Aorta (tissue), 5 donors: ENCODE data around the gene NOL4L. TPM values are rescaled to one million over a fixed set of nuclear protein-coding genes. Genes with fewer than 3 reads are reported as not detected.

Experiments
- ATAC-seq: fragments of 200-7000 bp; cut with Tn5 transposase; one replicate; pipeline ENCODE4 v1.9.1; 2022; ENCODE audit warnings: moderate library complexity; ENCODE audit not compliant: low FRiP score
- DNase-seq, 2 donors: peaks; one replicate each; pipeline ENCODE4 v3.0.0-alpha.2; 2020
- H3K27ac ChIP-seq, 2 donors: one replicate each; pipeline ENCODE4 v1.5.1; 2013; ENCODE audit warnings: low read length in 2 of 2, mild to moderate bottlenecking in 2 of 2, moderate library complexity in 2 of 2, control low read depth in 1 of 2, inconsistent platforms in 1 of 2, low read depth in 1 of 2
- H3K27me3 ChIP-seq, 2 donors: one replicate each; pipeline ENCODE4 v1.6.1; 2013; ENCODE audit warnings: control low read depth in 1 of 2, low read length in 1 of 2, mild to moderate bottlenecking in 1 of 2, moderate library complexity in 1 of 2; ENCODE audit not compliant: insufficient read depth in 2 of 2, control insufficient read depth in 1 of 2
- H3K36me3 ChIP-seq, 2 donors: one replicate each; pipeline ENCODE4 v1.6.1; 2013; ENCODE audit warnings: control low read depth in 1 of 2, low read length in 1 of 2, mild to moderate bottlenecking in 1 of 2; ENCODE audit not compliant: insufficient read depth in 2 of 2, control insufficient read depth in 1 of 2
- H3K4me1 ChIP-seq, 2 donors: one replicate each; pipeline ENCODE4 v1.6.1; 2013; ENCODE audit warnings: low read length in 2 of 2, control low read depth in 1 of 2, mild to moderate bottlenecking in 1 of 2, moderate library complexity in 1 of 2; ENCODE audit not compliant: insufficient read depth in 2 of 2, control insufficient read depth in 1 of 2
- H3K4me3 ChIP-seq, 2 donors: one replicate each; pipeline ENCODE4 v1.5.1; 2013; ENCODE audit warnings: low read length in 2 of 2, control low read depth in 1 of 2, mild to moderate bottlenecking in 1 of 2
- H3K9me3 ChIP-seq: one replicate; pipeline ENCODE4 v1.6.1; 2013; ENCODE audit warnings: mild to moderate bottlenecking, low read length; ENCODE audit not compliant: control insufficient read depth
- WGBS, 2 donors: extraction: QIAGEN DNeasy Blood & Tissue Kit; methylation state at CpG; one replicate each; pipeline ENCODE4 v1.1.7; 2013; 5-methylcytosine and 5-hydroxymethylcytosine counted together
- intact Hi-C, 2 donors: fragments of 100-400 bp; cut with DNase I; formaldehyde crosslinking; loops; one replicate each; pipeline versions ENCODE4 v1.14.2 to v1.15.0; 2022
- polyA plus RNA-seq, 2 donors: library from polyadenylated mRNA; stranded (reverse); fragments of 200-250 nt; gene quantifications; one replicate each; pipeline ENCODE4 v1.2.3, GENCODE V29; 2013
- total RNA-seq, 2 donors: library from RNA; stranded (reverse); fragmentation: NEBNext Ultra II Directional; extraction: Animal tissue kit (Norgen Biotek cat#: 25700); gene quantifications; one replicate each; pipeline ENCODE4 v1.2.1, GENCODE V29; 2021
- donor health status: healthy with polysubstance abuse.
- donor health status: Bipolar disorder and iron deficiency.
- donor health status: DM: no; HTN: no; CAD: no.
- donor health status: DM: no; HTN: no; CAD: no.
- donor health status: DM: yes; HTN: yes; CAD: no.

The NOL4L gene
- total and polyA plus RNA-seq, 4 donors = 2.3 to 29.5 (median 8.0) TPM

DNA sequence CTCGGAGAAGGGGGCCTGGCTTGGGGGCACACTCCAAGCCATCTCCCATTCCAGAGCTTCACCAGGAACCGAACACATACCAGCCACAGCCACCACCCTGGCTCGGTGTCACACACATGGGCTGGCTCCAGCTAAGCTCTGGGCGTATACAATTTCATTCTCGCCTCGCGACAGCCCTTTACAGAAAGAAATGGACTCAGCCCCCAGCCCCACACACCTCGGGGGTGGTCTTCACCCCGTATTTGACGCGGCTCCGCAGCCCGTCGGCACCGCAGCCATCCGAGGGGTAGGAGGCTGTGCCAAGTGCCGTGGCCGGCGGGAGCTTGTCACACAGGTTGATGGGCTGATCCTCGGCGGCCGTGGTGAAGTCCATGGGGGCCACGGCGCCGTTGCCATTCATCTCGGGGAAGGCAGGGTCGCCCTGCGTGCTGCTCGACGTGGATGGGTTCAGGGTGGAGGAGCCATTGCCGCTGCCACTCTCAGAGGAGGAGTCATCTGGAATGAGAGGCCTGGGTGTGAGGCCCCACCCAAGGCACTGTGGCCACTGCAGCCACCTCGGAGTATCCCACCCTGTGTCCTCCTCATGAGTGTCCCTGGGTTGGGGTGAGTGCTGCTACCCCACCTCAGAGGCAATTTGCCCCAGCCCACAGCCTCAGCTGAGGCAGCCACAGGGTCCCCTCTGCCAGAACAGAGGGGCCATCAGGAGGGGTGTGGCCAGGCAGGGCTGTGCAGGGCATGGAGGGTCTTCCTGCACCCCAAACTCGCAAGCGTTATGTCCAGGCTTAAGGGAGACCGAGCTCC, 129.0 kb downstream of the NOL4L start:
- H3K4me3 ChIP-seq = no peak overlapping the region
- WGBS, 2 donors = 89% methylated on average over 35 of the region's 35 CpGs
- H3K27me3 ChIP-seq = no peaks in the 10 kb centered on the region
- intact Hi-C loops = no loop called here
- H3K4me1 ChIP-seq = no peaks in the 10 kb centered on the region
- ATAC-seq (no peak), DNase-seq (no peak)
- H3K36me3 ChIP-seq = no peaks in the 10 kb centered on the region
- H3K9me3 ChIP-seq = no peaks in the 10 kb centered on the region
- H3K27ac ChIP-seq = no peak overlapping the region

- WGBS, 2 donors = 91 to 93% methylated on average over 12 of the region's 12 CpGs
- no peaks in the 10 kb centered on the region for H3K36me3 ChIP-seq
- DNase-seq = peak; percentile 41 to 61
- H3K4me1 ChIP-seq = no peaks in the 10 kb centered on the region
- no peak overlapping the region for H3K4me3 ChIP-seq
- H3K9me3 ChIP-seq = no peaks in the 10 kb centered on the region
- no peak for ATAC-seq
- no peaks in the 10 kb centered on the region for H3K27me3 ChIP-seq
- intact Hi-C loops = no loop called here
- no peak overlapping the region for H3K27ac ChIP-seq
Measured at GRCh38 chr20:32455171-32455900, 129.8 kb downstream of the NOL4L start.

GRCh38 chr20:32454164-32455145, 130.7 kb downstream of the NOL4L start:
- 90% methylated on average over 29 to 31 of the region's 31 CpGs for WGBS, 2 donors
- no peaks in the 10 kb centered on the region for H3K4me1 ChIP-seq
- no peak overlapping the region for H3K4me3 ChIP-seq
- peak in 1 of 2 donors; percentile 68 for DNase-seq
- H3K36me3 ChIP-seq = no peaks in the 10 kb centered on the region
- no peak overlapping the region for H3K27ac ChIP-seq
- intact Hi-C loops = no loop called here
- no peak for ATAC-seq
- no peaks in the 10 kb centered on the region for H3K9me3 ChIP-seq
- H3K27me3 ChIP-seq = no peaks in the 10 kb centered on the region

DNA sequence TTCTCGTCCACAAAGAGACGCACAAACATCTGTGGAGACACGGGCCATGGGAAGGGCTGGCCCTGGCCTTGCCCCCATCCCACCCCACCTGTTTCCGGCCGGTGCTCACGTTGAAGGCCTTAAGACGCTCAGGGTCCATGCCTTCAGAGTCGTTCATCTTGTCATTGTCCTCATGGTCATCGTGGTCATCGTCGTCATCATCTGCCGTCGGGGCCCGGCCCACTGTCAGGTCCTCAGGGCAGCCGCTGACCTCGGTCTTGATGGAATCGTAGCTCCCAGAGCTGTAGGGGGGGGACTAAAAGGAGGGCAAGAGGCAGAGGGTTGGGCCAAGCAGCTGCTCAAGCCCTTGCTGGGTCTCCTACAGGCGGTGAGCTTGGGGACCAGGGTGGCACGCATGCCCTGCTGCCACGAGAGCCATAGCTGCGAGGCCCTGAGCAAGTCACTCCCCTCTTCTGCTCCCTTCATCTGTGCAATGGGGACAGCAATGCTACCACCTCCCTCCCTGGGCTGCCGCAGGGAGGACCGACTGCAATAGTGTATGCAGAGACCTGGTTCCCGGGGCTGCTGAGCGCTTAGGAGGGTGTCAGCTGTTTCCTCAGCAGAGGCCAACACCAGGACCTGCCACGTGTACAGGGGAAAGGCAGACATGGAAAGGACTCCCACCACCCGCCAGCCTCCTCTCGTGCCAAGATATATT, 131.5 kb downstream of the NOL4L start:
- Histone ChIP-seq H3K4me1 (no peaks in the 10 kb centered on the region), H3K27ac (no peak overlapping the region), H3K27me3 (no peaks in the 10 kb centered on the region), H3K4me3 (no peak overlapping the region), H3K36me3 (no peaks in the 10 kb centered on the region), H3K9me3 (no peaks in the 10 kb centered on the region)
- ATAC-seq (no peak), DNase-seq (peak in 1 of 2 donors; percentile 69)
- intact Hi-C loops = no loop called here
- 89 to 90% methylated on average over 28 of the region's 28 CpGs for WGBS, 2 donors

DNA sequence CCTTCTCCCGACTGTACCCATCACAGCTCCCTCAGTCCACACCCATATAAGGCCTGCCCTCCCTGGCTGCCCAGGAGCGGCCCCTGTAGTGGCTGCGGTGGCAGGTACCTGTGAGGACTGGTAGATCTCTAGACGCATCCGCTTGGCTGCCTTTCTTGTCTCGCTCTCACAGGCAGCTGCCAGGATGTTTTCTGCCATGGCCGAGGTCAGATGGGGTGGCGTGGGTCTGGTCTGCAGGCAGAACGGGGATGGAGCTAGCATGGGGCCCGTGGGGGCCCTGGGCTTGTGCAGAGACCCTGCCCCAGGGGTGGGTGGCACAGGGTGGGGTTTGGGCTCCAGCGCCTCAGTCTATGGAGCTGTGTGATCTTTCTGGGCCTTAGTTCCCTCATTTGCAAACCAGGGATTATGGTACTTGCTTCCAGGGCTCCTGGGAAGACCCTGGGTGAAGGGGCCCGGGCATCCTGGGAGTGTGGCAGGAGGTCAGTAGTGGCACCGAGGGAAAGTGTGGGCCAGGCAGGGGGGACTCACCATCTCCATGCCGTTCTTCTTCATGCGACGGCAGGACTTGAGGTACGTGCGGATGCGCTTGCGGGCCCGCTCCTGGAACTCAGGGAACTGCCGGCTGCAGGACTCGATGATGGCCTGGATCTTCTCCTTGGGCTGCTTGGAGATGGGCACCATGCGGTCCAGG, 132.2 kb downstream of the NOL4L start:
- peak in 1 of 2 donors; percentile 53 for DNase-seq
- no peak for ATAC-seq
- Histone ChIP-seq H3K27me3 (no peaks in the 10 kb centered on the region), H3K9me3 (no peaks in the 10 kb centered on the region), H3K27ac (no peak overlapping the region), H3K36me3 (no peaks in the 10 kb centered on the region), H3K4me3 (no peak overlapping the region), H3K4me1 (no peaks in the 10 kb centered on the region)
- intact Hi-C loops = no loop called here
- 93 to 94% methylated on average over 24 of the region's 24 CpGs for WGBS, 2 donors

GRCh38 chr20:32451682-32452461, 133.3 kb downstream of the NOL4L start:
- no peak overlapping the region for H3K27ac ChIP-seq
- H3K36me3 ChIP-seq = no peaks in the 10 kb centered on the region
- ATAC-seq (no peak), DNase-seq (peak in 1 of 2 donors; percentile 64)
- no peaks in the 10 kb centered on the region for H3K4me1 ChIP-seq
- no peaks in the 10 kb centered on the region for H3K27me3 ChIP-seq
- H3K9me3 ChIP-seq = no peaks in the 10 kb centered on the region
- no peak overlapping the region for H3K4me3 ChIP-seq
- 80 to 83% methylated on average over 27 of the region's 27 CpGs for WGBS, 2 donors
- intact Hi-C loops = no loop called here

DNA sequence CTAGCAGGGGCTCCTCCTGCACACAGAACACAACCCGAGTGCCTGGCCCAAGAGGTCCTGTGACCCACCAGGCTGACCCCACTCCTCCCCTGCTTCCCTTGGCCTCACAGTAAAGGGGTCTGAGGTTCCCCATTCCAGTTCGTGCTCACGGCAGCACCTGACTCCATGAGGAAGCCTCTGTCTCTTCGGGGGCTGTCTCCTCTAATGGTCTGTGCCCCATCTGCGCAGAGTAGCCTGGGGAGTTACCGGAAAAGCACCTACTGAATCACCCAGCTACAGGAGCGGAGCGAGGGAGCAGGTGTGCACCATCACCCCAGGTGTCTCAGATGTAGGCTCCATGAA, 133.8 kb downstream of the NOL4L start:
- no peaks in the 10 kb centered on the region for H3K36me3 ChIP-seq
- no peak overlapping the region for H3K4me3 ChIP-seq
- DNase-seq (no peak), ATAC-seq (no peak)
- H3K4me1 ChIP-seq = no peaks in the 10 kb centered on the region
- no peaks in the 10 kb centered on the region for H3K9me3 ChIP-seq
- intact Hi-C loops = no loop called here
- 90% methylated on average over 8 of the region's 8 CpGs for WGBS, 2 donors
- H3K27ac ChIP-seq = no peak overlapping the region
- H3K27me3 ChIP-seq = no peaks in the 10 kb centered on the region
